Measurements from ENCODE around the gene DSCAML1. TPM values are rescaled to one million over a fixed set of nuclear protein-coding genes. Genes with fewer than 3 reads are reported as not detected.

The DSCAML1 gene
- polyA plus RNA-seq, 3 donors, result 2.4 to 4.0 (median 2.9) TPM

- no peak for DNase-seq
These were observed 273.3 kb downstream of the DSCAML1 start for GRCh38 chr11:117523680-117524079.

DNA sequence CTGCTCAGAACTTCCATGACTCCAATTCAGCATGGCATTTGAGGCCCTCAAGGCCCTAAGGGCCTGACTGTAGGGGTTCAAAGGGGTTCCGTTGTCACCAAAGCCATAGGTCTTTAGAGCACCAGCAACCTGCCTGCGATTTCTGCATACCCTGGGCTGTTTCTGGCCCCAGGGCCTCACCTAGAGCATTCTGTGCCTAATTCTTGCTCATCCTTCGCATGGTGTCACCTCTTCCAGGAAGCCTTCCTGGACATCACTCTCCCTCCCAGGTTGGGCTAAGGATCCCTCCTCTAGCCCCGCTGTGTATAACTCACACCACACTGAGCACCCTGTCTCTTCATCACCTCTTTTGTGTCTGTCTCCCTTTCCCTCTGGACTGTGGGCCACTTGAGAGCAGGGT lies 275.0 kb downstream of the DSCAML1 start:
- no peak for DNase-seq

GRCh38 chr11:117520966-117521365 lies 276.1 kb downstream of the DSCAML1 start:
- DNase-seq, result no peak

DNA sequence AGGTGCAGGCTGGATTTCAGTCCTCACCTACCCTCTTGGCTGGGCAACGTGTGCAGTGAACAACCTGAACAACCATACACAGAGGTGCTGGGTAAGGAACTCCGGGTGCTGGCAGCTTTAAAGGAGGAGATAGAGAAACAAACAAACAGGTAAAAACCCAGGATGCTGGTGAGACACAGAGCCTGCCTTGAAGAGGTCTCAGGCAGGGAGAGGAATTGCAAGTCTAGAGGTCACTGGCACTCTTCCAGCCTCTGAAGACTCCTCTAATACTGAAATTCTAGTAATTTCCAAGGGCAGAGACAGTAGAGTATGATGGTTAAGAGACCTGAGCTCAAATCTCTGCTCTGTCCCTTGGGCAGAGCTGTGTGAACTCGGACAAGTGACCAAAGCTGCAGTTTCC lies 276.8 kb downstream of the DSCAML1 start:
- no peak for DNase-seq

GRCh38 chr11:117519590-117519989 lies 277.4 kb downstream of the DSCAML1 start:
- no peak for DNase-seq

GRCh38 chr11:117519170-117519569 lies 277.8 kb downstream of the DSCAML1 start:
- DNase-seq, result peak; percentile 67

DNA sequence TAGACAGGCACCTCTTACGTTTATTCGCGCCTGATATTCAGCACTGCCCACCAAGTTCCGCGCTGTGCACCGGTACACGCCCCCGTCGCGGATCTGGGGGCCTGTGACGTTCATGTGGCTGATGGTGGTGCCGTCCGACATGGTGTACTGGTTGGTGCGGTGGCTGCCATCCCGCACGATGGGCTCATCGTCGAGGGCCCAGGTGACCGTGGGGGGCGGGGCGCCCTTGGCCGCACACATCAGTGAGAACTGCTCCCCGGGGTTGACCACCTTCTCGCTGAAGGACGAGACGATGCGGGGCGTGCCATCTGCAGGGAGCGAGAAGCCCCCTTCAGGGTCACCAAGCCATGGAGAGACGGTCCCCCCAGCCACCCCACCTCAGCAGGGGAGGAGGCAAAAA lies 278.6 kb downstream of the DSCAML1 start:
- no peak for DNase-seq

- no peak for DNase-seq
These were observed 279.9 kb downstream of the DSCAML1 start for GRCh38 chr11:117517097-117517496.

GRCh38 chr11:117515892-117516787 lies 280.9 kb downstream of the DSCAML1 start:
- DNase-seq, result peak; percentile 61

DNA sequence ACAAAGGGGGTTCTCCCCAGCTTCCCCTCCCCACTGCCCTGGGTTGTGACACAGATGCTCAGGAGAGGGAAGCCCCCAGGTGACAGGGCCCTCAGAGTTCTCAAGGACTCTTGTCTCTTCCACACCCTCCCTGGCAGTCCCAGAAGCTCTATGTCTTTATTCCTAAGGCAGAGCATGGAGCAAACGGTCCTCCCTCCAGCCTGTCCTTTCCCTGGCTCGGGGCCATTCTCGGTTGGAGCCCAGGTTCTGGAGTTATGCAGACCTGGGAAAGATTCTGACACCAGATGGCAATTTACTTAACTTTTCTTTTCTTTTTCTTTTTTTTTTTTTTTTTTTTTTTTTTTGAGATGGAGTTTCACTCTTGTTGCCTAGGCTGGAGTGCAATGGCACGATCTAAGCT lies 282.8 kb downstream of the DSCAML1 start:
- DNase-seq, result no peak

GRCh38 chr11:117513666-117514065 lies 283.4 kb downstream of the DSCAML1 start:
- no peak for DNase-seq

- peak; percentile 70 for DNase-seq
These were observed 285.0 kb downstream of the DSCAML1 start for GRCh38 chr11:117511931-117512539.

DNA sequence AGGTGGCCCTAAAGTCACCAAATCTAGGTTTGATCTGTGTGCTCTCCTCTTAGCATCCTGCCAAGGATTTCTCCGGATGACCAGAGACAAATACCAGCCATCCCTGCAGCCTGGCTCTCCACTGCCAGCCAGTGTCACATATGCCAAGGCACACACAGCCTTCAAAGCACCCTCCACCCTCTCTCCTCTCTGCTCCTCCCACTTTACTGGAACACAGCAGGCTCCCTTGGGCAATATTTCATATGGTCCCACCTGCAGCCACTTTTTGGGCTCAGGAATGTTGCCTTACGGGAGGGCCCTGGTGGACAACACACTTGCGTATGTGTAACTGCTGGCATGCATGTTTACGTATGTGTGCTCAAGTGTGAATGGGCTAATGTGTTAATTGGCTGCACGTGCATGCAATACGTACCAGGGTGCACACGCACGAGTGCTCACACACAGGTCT lies 285.5 kb downstream of the DSCAML1 start:
- no peak for DNase-seq

DNA sequence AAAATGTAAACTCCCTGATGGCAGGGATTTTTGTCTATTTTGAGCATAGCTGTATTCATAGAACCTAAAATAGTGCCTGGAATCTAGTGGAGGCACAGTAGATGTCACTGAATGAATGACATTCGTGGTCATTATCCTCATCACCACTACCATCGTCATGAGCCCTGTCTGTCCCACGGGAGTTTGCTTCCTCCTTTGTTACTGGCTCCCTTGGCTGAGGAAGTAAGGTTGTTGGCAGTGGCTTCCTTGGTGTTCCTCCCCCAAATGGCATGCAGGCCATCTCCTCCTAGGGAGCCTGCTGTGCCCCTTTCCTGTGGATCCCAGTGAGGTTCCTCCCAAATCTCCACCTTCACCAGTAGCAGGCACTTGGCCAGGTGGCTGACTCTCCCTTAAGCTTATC lies 286.4 kb downstream of the DSCAML1 start:
- no peak for DNase-seq

DNA sequence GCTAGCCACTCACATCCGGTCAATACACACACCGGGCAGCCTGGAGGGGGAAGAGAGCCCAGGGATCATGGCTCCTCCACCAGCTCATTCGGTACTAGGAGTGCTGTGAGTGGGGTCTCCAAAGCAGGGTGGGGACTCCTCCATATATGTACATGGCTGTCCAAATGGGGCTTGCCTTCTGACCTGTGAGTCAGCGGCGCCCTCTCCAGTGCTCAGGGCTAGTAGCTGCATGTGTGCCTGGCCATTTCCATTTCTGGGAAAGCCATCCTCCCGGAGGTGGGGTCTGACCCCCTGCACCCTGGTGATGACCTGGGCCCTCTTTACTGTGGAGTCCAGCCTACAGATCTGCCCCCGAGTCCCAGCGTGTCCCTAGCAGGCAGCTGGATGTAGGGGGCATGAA lies 287.5 kb downstream of the DSCAML1 start:
- no peak for DNase-seq

DNA sequence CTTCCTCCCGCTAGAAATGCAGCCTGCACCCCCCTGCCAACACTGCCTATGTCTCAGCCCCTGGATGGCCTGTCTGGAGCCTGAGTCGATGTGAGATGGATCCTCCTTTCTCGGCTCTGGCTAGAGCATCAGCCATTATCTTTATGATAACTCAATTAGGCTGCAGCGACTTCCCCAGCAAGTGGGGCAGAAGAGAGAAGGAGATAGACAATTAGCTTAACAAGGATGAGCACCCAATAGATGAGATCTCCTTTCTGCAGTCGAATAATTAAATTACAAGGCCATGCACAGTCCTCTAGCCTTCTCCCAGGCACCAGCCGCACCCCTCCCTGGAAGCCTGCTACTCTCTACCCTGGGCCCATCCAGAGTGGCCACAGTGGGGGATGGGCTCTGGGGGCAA lies 290.0 kb downstream of the DSCAML1 start:
- DNase-seq, result no peak

DNA sequence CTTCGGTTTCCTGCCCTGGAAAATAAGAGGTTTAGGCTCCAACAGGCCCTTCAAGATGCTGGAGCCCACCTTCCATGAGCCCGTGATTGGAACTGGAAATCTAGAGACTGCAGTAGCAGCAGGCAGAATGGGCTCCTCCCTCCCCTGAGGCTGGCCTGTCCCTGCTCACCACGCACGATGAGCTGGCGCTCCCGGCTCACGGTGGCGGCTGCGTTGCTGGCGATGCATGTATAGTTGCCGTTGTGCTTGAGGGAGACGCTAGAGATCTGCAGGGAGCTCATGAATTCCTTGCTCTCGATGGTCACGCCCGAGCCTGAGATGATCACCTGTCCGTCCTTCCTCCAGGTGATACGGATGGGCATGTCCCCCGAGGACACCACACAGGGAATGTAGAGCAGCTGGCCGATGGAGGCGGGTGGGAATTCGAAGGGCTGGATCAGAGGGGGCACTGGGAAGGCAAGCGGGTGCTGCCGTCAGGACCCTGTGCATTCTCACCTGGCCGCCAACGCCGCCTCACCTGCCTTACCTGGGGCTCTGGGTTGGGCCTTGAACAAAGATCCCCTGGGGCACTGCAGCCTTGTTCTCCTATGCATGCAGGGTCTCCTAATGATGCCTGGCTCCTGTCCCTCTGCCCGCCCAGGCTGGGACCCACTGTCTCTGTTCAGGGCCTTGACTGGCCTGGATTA lies 291.6 kb downstream of the DSCAML1 start:
- DNase-seq, result no peak

GRCh38 chr11:117502779-117503100 lies 294.3 kb downstream of the DSCAML1 start:
- no peak for DNase-seq

- DNase-seq, result no peak
These were observed 294.8 kb downstream of the DSCAML1 start for GRCh38 chr11:117502015-117502778.

- DNase-seq, result no peak
These were observed 295.6 kb downstream of the DSCAML1 start for GRCh38 chr11:117501237-117501898.

- DNase-seq, result no peak
These were observed 298.2 kb downstream of the DSCAML1 start for GRCh38 chr11:117498791-117499190.

Data from renal pelvis (tissue), 4 donors.